ENCODE measurements around the gene SEC22B.
"Not testable (repeated sequence)": the region's sequence is repeated elsewhere in the genome, so short reads cannot be mapped to it uniquely, and the experiment has no call there.

- TF ChIP-seq POLR2A, CTCF, POLR2AphosphoS5 (IDR thresholded peaks at IDR 0.05): not testable (repeated sequence)
Measured at GRCh38 chr1:120109180-120109579, 67.1 kb downstream of the SEC22B start.
